K562 (cell line): ENCODE data around the gene ZFX. TPM values are rescaled to one million over a fixed set of nuclear protein-coding genes. Genes with fewer than 3 reads are reported as not detected.

Source experiments
- ATAC-seq: fragments of 200-7000 bp; cut with Tn5 transposase; 3 replicates; pipeline ENCODE4 v1.9.1; 2020; ENCODE audit warnings: moderate library complexity
- BruUV-seq: library from RNA; stranded (reverse); fragments of 400-500 nt; replicated peaks from 2 replicates; lab custom pipeline; 2021; lab: Mats Ljungman, UMichigan
- CTCF ChIA-PET: fragments of 300-600 bp; formaldehyde crosslinking; extraction: SDS; loops from one replicate; lab custom pipeline; 2021; ENCODE audit warnings: low intra/inter-chr PET ratio; lab: Yijun Ruan, JAX
- POLR2A ChIA-PET: fragments of 300-600, 350-650 bp; sonication (Branson Sonifier 250); formaldehyde crosslinking; extraction: SDS; loops from one replicate; lab custom pipeline; 2021; ENCODE audit warnings: antibody characterized with exemption, inconsistent platforms; lab: Yijun Ruan, JAX
- DNase-seq, 4 experiments: peaks; one replicate each; pipeline versions ENCODE4 v3.0.0 to v3.0.0-alpha.2; 2011 to 2018; ENCODE audit warnings: low spot score in 3 of 4, mixed read lengths in 3 of 4; ENCODE audit errors: extremely low read depth in 1 of 4
- FAIRE-seq: peaks from 2 replicates; lab custom pipeline; 2011; peaks lifted over from hg19 to GRCh38; lab: Jason Lieb, UNC
- H2AFZ ChIP-seq: 2 replicates; pipeline ENCODE4 v1.6.0; 2011; ENCODE audit warnings: low read depth, low read length, control low read depth, inconsistent platforms
- H3K27ac ChIP-seq: fragments of 200-600 bp; 3 replicates; pipeline ENCODE4 v1.8.0; 2011; ENCODE audit warnings: low read depth, mild to moderate bottlenecking, control low read depth, inconsistent platforms, low read length, moderate library complexity, mixed read lengths; ENCODE audit errors: extremely low read depth
- H3K27me3 ChIP-seq, 2 experiments: fragments of 300-600 bp in 1 of 2; 2 replicates in 1 of 2; 3 replicates in 1 of 2; pipeline versions ENCODE4 v1.6.0 to v1.8.0; 2011; ENCODE audit warnings: inconsistent platforms in 2 of 2, low read length in 2 of 2, mild to moderate bottlenecking in 1 of 2, mixed read lengths in 1 of 2, moderate library complexity in 1 of 2; ENCODE audit not compliant: control insufficient read depth in 2 of 2, insufficient read depth in 2 of 2
- H3K36me3 ChIP-seq: fragments of 300-600 bp; 3 replicates; pipeline ENCODE4 v1.8.0; 2011; ENCODE audit warnings: mild to moderate bottlenecking, low read length, inconsistent platforms; ENCODE audit not compliant: control insufficient read depth, insufficient read depth
- H3K4me1 ChIP-seq, 2 experiments: fragments of 200-600 bp in 1 of 2; replicated peaks in 1 of 2; 2 replicates in 1 of 2; 3 replicates in 1 of 2; pipeline versions ENCODE4 v1.5.1 to v1.8.0; 2011; ENCODE audit warnings: inconsistent platforms in 2 of 2, low read length in 2 of 2, mild to moderate bottlenecking in 1 of 2, mixed read lengths in 1 of 2, moderate library complexity in 1 of 2; ENCODE audit not compliant: control insufficient read depth in 2 of 2, insufficient read depth in 2 of 2
- H3K4me2 ChIP-seq: 2 replicates; pipeline ENCODE4 v1.6.1; 2011; ENCODE audit warnings: low read length, control low read depth, inconsistent platforms, mixed read lengths; ENCODE audit not compliant: insufficient read depth
- H3K4me3 ChIP-seq: fragments of 200-600 bp; sonication (generic), shearing (Covaris generic); 2 replicates; pipeline ENCODE4 v1.5.1; 2016; ENCODE audit warnings: control low read depth, inconsistent platforms
- H3K79me2 ChIP-seq: fragments of 200-600 bp; 3 replicates; pipeline ENCODE4 v1.8.0; 2011; ENCODE audit warnings: low read length, inconsistent platforms; ENCODE audit not compliant: control insufficient read depth, insufficient read depth
- H3K9ac ChIP-seq, 2 experiments: 2 replicates each; pipeline versions ENCODE4 v1.6.0 to v1.6.1; 2011; ENCODE audit warnings: low read depth in 2 of 2, low read length in 2 of 2, control low read depth in 1 of 2, inconsistent platforms in 1 of 2, mild to moderate bottlenecking in 1 of 2, mixed read lengths in 1 of 2; ENCODE audit not compliant: insufficient read depth in 1 of 2
- H3K9me1 ChIP-seq: one replicate; pipeline ENCODE4 v1.6.0; 2011; ENCODE audit warnings: inconsistent platforms, mild to moderate bottlenecking, low read length, moderate library complexity; ENCODE audit not compliant: control insufficient read depth, insufficient read depth
- H3K9me3 ChIP-seq: replicated peaks from 2 replicates; pipeline ENCODE4 v1.5.1; 2011; ENCODE audit warnings: low read depth, low read length, inconsistent platforms; ENCODE audit not compliant: control insufficient read depth, insufficient read depth
- H4K20me1 ChIP-seq: replicated peaks from 2 replicates; pipeline ENCODE4 v1.6.1; 2011; ENCODE audit warnings: low read length, inconsistent platforms, mixed read lengths; ENCODE audit not compliant: control insufficient read depth, insufficient read depth
- DPF2 ChIP-seq: fragments of 450-650 bp; IDR thresholded peaks from 2 replicates; pipeline ENCODE4 v1.6.1; 2016
- KLF10 ChIP-seq: fragments of 250-450 bp; sonication (Bioruptor Pico); IDR thresholded peaks from 2 replicates; pipeline ENCODE4 v1.6.1; 2021; ENCODE audit warnings: matching md5 sums
- SREBF2 ChIP-seq: sonication (generic); formaldehyde crosslinking; IDR thresholded peaks from 2 replicates; pipeline ENCODE4 v1.4.0; 2020; ENCODE audit warnings: mild to moderate bottlenecking, missing genetic modification reagents
- TBP ChIP-seq: optimal IDR thresholded peaks from 2 replicates; pipeline ENCODE3; 2011; ENCODE audit warnings: low read depth, low read length, improper control_type of control experiment
- ZNF316 ChIP-seq: fragments of 450-650 bp; IDR thresholded peaks from 2 replicates; pipeline ENCODE4 v1.6.1; 2016
- ZNF57 ChIP-seq: fragments of 450-650 bp; formaldehyde crosslinking; IDR thresholded peaks from 2 replicates; pipeline ENCODE4 v1.4.0; 2020; ENCODE audit warnings: mild to moderate bottlenecking, moderate library complexity
- ZNF584 ChIP-seq: fragments of 200-800 bp; sonication (Bioruptor generic); IDR thresholded peaks from 2 replicates; pipeline ENCODE4 v1.6.1; 2016; ENCODE audit warnings: low read depth, mild to moderate bottlenecking, missing genetic modification characterization, missing compliant biosample characterization
- ZNF589 ChIP-seq: fragments of 200-800 bp; sonication (Bioruptor generic); IDR thresholded peaks from 2 replicates; pipeline ENCODE4 v1.6.1; 2016; ENCODE audit warnings: low read depth, missing genetic modification characterization, missing compliant biosample characterization
- ZNF77 ChIP-seq: fragments of 250-450 bp; sonication (Bioruptor Pico); IDR thresholded peaks from 2 replicates; pipeline ENCODE4 v1.5.0; 2020
- WGBS: fragments of 100-300 bp; shearing (Covaris generic); methylation state at CpG from one replicate; pipeline ENCODE4 v1.1.6; 2016; ENCODE audit warnings: low coverage, mixed read lengths; ENCODE audit not compliant: insufficient coverage; ENCODE audit errors: missing lambda C conversion rate; 5-methylcytosine and 5-hydroxymethylcytosine counted together
- in situ Hi-C: fragments of 300-500 bp; cut with MboI; formaldehyde crosslinking; loops from 4 replicates; pipeline ENCODE4 v1.15.0; 2018; ENCODE audit warnings: inconsistent platforms, mixed read lengths
- intact Hi-C: fragments of 100-400 bp; cut with micrococcal nuclease; formaldehyde crosslinking; loops from 2 replicates; pipeline ENCODE4 v1.14.2; 2022
- polyA plus RNA-seq, 8 experiments: library from polyadenylated mRNA; depleted of rRNA in 4 of 8; stranded (reverse) in 5 of 8; unstranded in 3 of 8; fragments of >200 nt; fragmentation: Nextera tagmentation in 2 of 8; fragmentation: Illumina TruSeq in 1 of 8; extraction: Ambion mirVana in 2 of 8; extraction: Trizol in 1 of 8; gene quantifications; 2 replicates each; pipeline versions ENCODE4 v1.2.1 to v1.2.3, GENCODE V29; 2011 to 2014; ENCODE audit warnings: inconsistent platforms in 1 of 8, missing spikeins in 1 of 8
- total RNA-seq, 7 experiments: library from RNA; depleted of rRNA in 6 of 7; stranded (reverse); fragments of >200 nt in 6 of 7; fragmentation: Illumina TruSeq in 2 of 7; extraction: Trizol in 2 of 7; gene quantifications; 2 replicates each; pipeline versions ENCODE4 v1.2.1 to v1.2.3, GENCODE V29; 2011 to 2021; ENCODE audit warnings: low replicate concordance in 1 of 7

ZFX gene
- total and polyA plus RNA-seq, 9 of the 15 experiments (the other 6 are each of a cell fraction or from before 2014, with no cell fraction given): 5.3 to 25.2 (median 11.4) TPM

- CTCF ChIA-PET: no interaction called here
Measured at GRCh38 chrX:24243692-24244091, 94.2 kb downstream of the ZFX start.

DNA sequence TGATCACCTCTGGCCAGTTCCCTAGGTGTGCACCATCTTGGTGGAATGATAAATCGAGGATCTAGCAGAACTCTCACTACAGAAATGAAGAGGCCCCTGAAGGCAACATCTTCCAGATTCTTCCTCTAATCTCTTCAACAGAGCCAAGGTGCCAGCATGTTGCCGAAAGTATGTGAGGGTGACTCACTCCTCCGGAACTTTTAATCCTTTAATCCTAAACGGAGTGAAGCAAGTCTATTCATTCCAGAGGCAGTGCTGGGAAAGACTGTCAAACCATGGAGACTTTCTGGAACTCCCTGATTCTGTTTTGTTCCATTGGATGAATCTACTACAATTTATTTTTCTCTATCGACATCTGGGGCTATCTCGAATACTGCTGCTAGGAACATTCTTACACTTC lies 95.7 kb downstream of the ZFX start:
- H4K20me1 ChIP-seq: no peaks in the 10 kb centered on the region
- no peaks in the 10 kb centered on the region for H3K36me3 ChIP-seq
- H3K4me1 ChIP-seq: no peaks in the 10 kb centered on the region; a peak in 1 of 5 replicates
- H3K4me3 ChIP-seq: no peak overlapping the region
- no peaks in the 10 kb centered on the region for H3K27me3 ChIP-seq
- in situ Hi-C loops: loop anchor here (10.0 kb wide), 2 partner anchors 160 to 330 kb away; no protein-coding TSS in a partner anchor
- ChIA-PET POLR2A (no interaction called here), CTCF (no interaction called here)
- DNase-seq: no peak
- H3K9me1 ChIP-seq: no peaks in the 10 kb centered on the region
- H3K79me2 ChIP-seq: no peaks in the 10 kb centered on the region
- no TSS peak for BruUV-seq
- FAIRE-seq: no peak
- no peaks in the 10 kb centered on the region for H3K9me3 ChIP-seq
- no peak overlapping the region for H3K9ac ChIP-seq
- ATAC-seq: no peak
- intact Hi-C loops: no loop called here
- TF ChIP-seq DPF2 (no peak), TBP (no peak), ZNF589 (CRISPR knock-in tag) (no peak), ZNF77 (CRISPR knock-in tag) (no peak)
- no peak overlapping the region for H2AFZ ChIP-seq
- H3K4me2 ChIP-seq: no peak overlapping the region
- no peak overlapping the region for H3K27ac ChIP-seq
- WGBS: 5% methylated on average over 6 of the region's 6 CpGs

More at GRCh38 chrX:24243692-24244091, 94.2 kb downstream of the ZFX start:
- Histone ChIP-seq H2AFZ (no peak overlapping the region), H3K9me1 (no peaks in the 10 kb centered on the region), H3K4me2 (no peak overlapping the region), H4K20me1 (no peaks in the 10 kb centered on the region), H3K36me3 (no peaks in the 10 kb centered on the region), H3K4me3 (no peak overlapping the region), H3K4me1 (no peaks in the 10 kb centered on the region; a peak in 1 of 5 replicates), H3K9ac (no peak overlapping the region), H3K79me2 (no peaks in the 10 kb centered on the region), H3K9me3 (no peaks in the 10 kb centered on the region), H3K27ac (no peak overlapping the region), H3K27me3 (no peaks in the 10 kb centered on the region)
- POLR2A ChIA-PET: interaction anchor here (0.7 to 1.2 kb wide), 2 partner anchors 8 to 14 kb away, joined by 4 to 5 read pairs; no protein-coding TSS in a partner anchor
- TF ChIP-seq KLF10 (CRISPR knock-in tag) (no peak), SREBF2 (CRISPR knock-in tag) (no peak), ZNF584 (CRISPR knock-in tag) (no peak), ZNF57 (CRISPR knock-in tag) (no peak), ZNF316 (no peak)
- intact Hi-C loops (loop anchor here (2.0 to 5.0 kb wide), 2 partner anchors 93 to 336 kb away; partner anchors contain the start of genes APOO and CXorf58), in situ Hi-C loops (loop anchor here (10.0 kb wide), 2 partner anchors 159 to 329 kb away; no protein-coding TSS in a partner anchor)
- FAIRE-seq (no peak), ATAC-seq (no peak), DNase-seq (no peak)
- 11% methylated on average over 3 of the region's 3 CpGs for WGBS
- BruUV-seq: no TSS peak
